H1 (cell line): Measurements from ENCODE around the gene PRKG2. TPM values are rescaled to one million over a fixed set of nuclear protein-coding genes. Genes with fewer than 3 reads are reported as not detected.

Experiments
- CTCF ChIA-PET: fragments of 300-600 bp; sonication (Branson Sonifier 250); formaldehyde crosslinking; loops from one replicate; lab custom pipeline; 2021; ENCODE audit not compliant: partially characterized antibody; lab: Charles Lee
- POLR2A ChIA-PET: fragments of 300-600 bp; sonication (Branson Sonifier 250); formaldehyde crosslinking; loops from one replicate; lab custom pipeline; 2021; ENCODE audit warnings: inconsistent platforms; ENCODE audit not compliant: partially characterized antibody; lab: Charles Lee
- DNase-seq, 2 experiments: peaks; one replicate each; pipeline versions ENCODE4 v3.0.0 to v3.0.0-alpha.2; 2010 to 2022; ENCODE audit warnings: low spot score in 2 of 2, low read depth in 1 of 2, mixed read lengths in 1 of 2
- FAIRE-seq: peaks from 2 replicates; lab custom pipeline; 2011; peaks lifted over from hg19 to GRCh38; lab: Jason Lieb, UNC
- H2AFZ ChIP-seq: 2 replicates; pipeline ENCODE4 v1.8.1; 2012; ENCODE audit warnings: low read length, inconsistent platforms
- H2AK5ac ChIP-seq: 2 replicates; pipeline ENCODE4 v1.6.1; 2013; ENCODE audit warnings: low read depth, low read length
- H2BK120ac ChIP-seq: replicated peaks from 2 replicates; pipeline ENCODE3; 2013; ENCODE audit warnings: low read depth, low read length, inconsistent platforms
- H2BK12ac ChIP-seq: 2 replicates; pipeline ENCODE4 v1.6.1; 2013; ENCODE audit warnings: low read depth, low read length
- H2BK15ac ChIP-seq: 2 replicates; pipeline ENCODE4 v1.6.1; 2013; ENCODE audit warnings: low read length
- H2BK20ac ChIP-seq: 2 replicates; pipeline ENCODE4 v1.6.1; 2013; ENCODE audit warnings: low read length
- H2BK5ac ChIP-seq: 2 replicates; pipeline ENCODE4 v1.6.1; 2013; ENCODE audit warnings: low read depth, low read length
- H3K14ac ChIP-seq: 2 replicates; pipeline ENCODE4 v1.6.1; 2013; ENCODE audit warnings: inconsistent platforms; ENCODE audit not compliant: insufficient read length
- H3K18ac ChIP-seq: 2 replicates; pipeline ENCODE4 v1.6.1; 2013; ENCODE audit warnings: low read length; ENCODE audit errors: extremely low read depth
- H3K23ac ChIP-seq: 2 replicates; pipeline ENCODE4 v1.6.1; 2013; ENCODE audit warnings: inconsistent platforms; ENCODE audit not compliant: insufficient read length
- H3K23me2 ChIP-seq: 2 replicates; pipeline ENCODE4 v1.6.1; 2013; ENCODE audit warnings: low read depth, low read length
- H3K27ac ChIP-seq: 2 replicates; pipeline ENCODE4 v1.6.1; 2011; ENCODE audit warnings: low read depth, low read length, inconsistent platforms
- H3K27me3 ChIP-seq, 4 experiments: replicated peaks in 1 of 4; 1 replicate in 1 of 4; 2 replicates in 3 of 4; pipeline versions ENCODE4 v1.6.1 to v1.8.1; 2011 to 2013; ENCODE audit warnings: low read length in 3 of 4, mild to moderate bottlenecking in 3 of 4, inconsistent platforms in 2 of 4, mixed read lengths in 2 of 4, moderate library complexity in 1 of 4; ENCODE audit not compliant: control insufficient read depth in 3 of 4, insufficient read depth in 3 of 4; ENCODE audit errors: extremely low read depth in 1 of 4
- H3K36me3 ChIP-seq, 4 experiments: 2 replicates each; pipeline versions ENCODE4 v1.6.1 to v1.8.1; 2011 to 2013; ENCODE audit warnings: mild to moderate bottlenecking in 4 of 4, low read length in 3 of 4, moderate library complexity in 2 of 4, control low read depth in 1 of 4, inconsistent platforms in 1 of 4; ENCODE audit not compliant: insufficient read depth in 4 of 4, control insufficient read depth in 2 of 4
- H3K4ac ChIP-seq: replicated peaks from 2 replicates; pipeline ENCODE3; 2013; ENCODE audit warnings: low read length, low read depth, mixed read lengths, inconsistent platforms; ENCODE audit not compliant: insufficient read length
- H3K4me1 ChIP-seq, 4 experiments: replicated peaks in 1 of 4; 1 replicate in 1 of 4; 2 replicates in 3 of 4; pipeline versions ENCODE4 v1.6.1 to v1.8.1; 2011 to 2013; ENCODE audit warnings: low read length in 3 of 4, inconsistent platforms in 2 of 4, mixed read lengths in 1 of 4; ENCODE audit not compliant: insufficient read depth in 4 of 4, control insufficient read depth in 3 of 4
- H3K4me2 ChIP-seq, 2 experiments: 2 replicates each; pipeline versions ENCODE4 v1.6.1 to v1.8.1; 2011 to 2013; ENCODE audit warnings: low read depth in 2 of 2, low read length in 2 of 2, control low read depth in 1 of 2, inconsistent platforms in 1 of 2, mild to moderate bottlenecking in 1 of 2; ENCODE audit not compliant: insufficient read depth in 1 of 2
- H3K4me3 ChIP-seq, 4 experiments: fragments of 200-600, 300-600 bp in 1 of 4; sonication (generic), shearing (Covaris generic), sonication (Bioruptor Twin) in 1 of 4; 2 replicates each; pipeline versions ENCODE4 v1.5.1 to v1.8.1; 2011 to 2016; ENCODE audit warnings: low read length in 4 of 4, low read depth in 3 of 4, control low read depth in 2 of 4, inconsistent platforms in 2 of 4, mild to moderate bottlenecking in 2 of 4, mixed read lengths in 1 of 4, moderate library complexity in 1 of 4; ENCODE audit not compliant: insufficient read depth in 2 of 4; ENCODE audit errors: extremely low read depth in 1 of 4
- H3K56ac ChIP-seq: replicated peaks from 2 replicates; pipeline ENCODE3; 2013; ENCODE audit warnings: low read depth, mild to moderate bottlenecking, mixed read lengths, low read length, inconsistent platforms; ENCODE audit not compliant: insufficient read length
- H3K79me1 ChIP-seq: 2 replicates; pipeline ENCODE4 v1.6.1; 2013; ENCODE audit warnings: low read depth, low read length, control low read depth
- H3K79me2 ChIP-seq, 2 experiments: 2 replicates each; pipeline versions ENCODE4 v1.6.1 to v1.8.1; 2012 to 2013; ENCODE audit warnings: low read length in 2 of 2, mild to moderate bottlenecking in 2 of 2, inconsistent platforms in 1 of 2; ENCODE audit not compliant: insufficient read depth in 2 of 2, control insufficient read depth in 1 of 2
- H3K9ac ChIP-seq, 4 experiments: replicated peaks in 1 of 4; 1 replicate in 1 of 4; 2 replicates in 3 of 4; pipeline versions ENCODE4 v1.6.1 to v1.8.1; 2011 to 2013; ENCODE audit warnings: low read depth in 3 of 4, low read length in 3 of 4, control low read depth in 2 of 4, mild to moderate bottlenecking in 2 of 4, moderate library complexity in 2 of 4, inconsistent platforms in 1 of 4; ENCODE audit errors: extremely low read depth in 1 of 4
- H3K9me3 ChIP-seq, 2 experiments: 2 replicates each; pipeline versions ENCODE4 v1.6.1 to v1.8.1; 2012 to 2013; ENCODE audit warnings: mild to moderate bottlenecking in 2 of 2, moderate library complexity in 2 of 2, control low read depth in 1 of 2, inconsistent platforms in 1 of 2, low read depth in 1 of 2, low read length in 1 of 2, mixed read lengths in 1 of 2; ENCODE audit not compliant: insufficient read depth in 2 of 2
- H4K20me1 ChIP-seq, 2 experiments: replicated peaks in 1 of 2; 2 replicates each; pipeline versions ENCODE3 to v1.8.1; 2011 to 2013; ENCODE audit warnings: inconsistent platforms in 2 of 2, low read length in 2 of 2, mild to moderate bottlenecking in 1 of 2; ENCODE audit not compliant: insufficient read depth in 2 of 2, control insufficient read depth in 1 of 2
- H4K5ac ChIP-seq: 2 replicates; pipeline ENCODE4 v1.6.1; 2013; ENCODE audit warnings: low read length, low read depth, mixed read lengths, inconsistent platforms; ENCODE audit not compliant: insufficient read length
- H4K8ac ChIP-seq: 2 replicates; pipeline ENCODE4 v1.8.0; 2013; ENCODE audit warnings: mild to moderate bottlenecking, moderate library complexity, low read length, inconsistent platforms; ENCODE audit not compliant: insufficient read depth; ENCODE audit errors: extremely low read depth
- H4K91ac ChIP-seq: replicated peaks from 2 replicates; pipeline ENCODE3; 2013; ENCODE audit warnings: low read length, mixed read lengths, inconsistent platforms; ENCODE audit not compliant: insufficient read length
- CBX5 ChIP-seq: fragments of 300-800, 300-1000 bp; sonication (generic); IDR thresholded peaks from 2 replicates; pipeline ENCODE4 v1.7.1; 2016; ENCODE audit warnings: antibody characterized with exemption, low read length, low read depth
- EP300 ChIP-seq, 2 experiments: IDR thresholded peaks; 1 replicate in 1 of 2; 2 replicates in 1 of 2; pipeline ENCODE4 v1.6.1; 2011 to 2012; ENCODE audit warnings: low read depth in 2 of 2, low read length in 2 of 2, mild to moderate bottlenecking in 2 of 2, borderline replicate concordance in 1 of 2, inconsistent platforms in 1 of 2, moderate library complexity in 1 of 2
- FOSL1 ChIP-seq: IDR thresholded peaks from 2 replicates; pipeline ENCODE4 v1.6.1; 2011; ENCODE audit warnings: mild to moderate bottlenecking, low read depth, low read length, moderate library complexity; ENCODE audit not compliant: insufficient read depth
- MAFK ChIP-seq: IDR thresholded peaks from 2 replicates; pipeline ENCODE4 v1.6.1; 2012; ENCODE audit warnings: low read depth, mild to moderate bottlenecking, improper control_type of control experiment, low read length
- NANOG ChIP-seq: IDR thresholded peaks from 2 replicates; pipeline ENCODE4 v1.6.1; 2011; ENCODE audit warnings: low read length, low read depth, mild to moderate bottlenecking, inconsistent platforms; ENCODE audit not compliant: insufficient read depth, poor library complexity, severe bottlenecking
- RAD21 ChIP-seq, 2 experiments: IDR thresholded peaks in 1 of 2; conservative IDR thresholded peaks in 1 of 2; 2 replicates each; pipeline ENCODE4 v1.6.1; 2011; ENCODE audit warnings: low read depth in 2 of 2, low read length in 2 of 2, improper control_type of control experiment in 1 of 2, inconsistent platforms in 1 of 2, mild to moderate bottlenecking in 1 of 2, moderate library complexity in 1 of 2
- RFX5 ChIP-seq: IDR thresholded peaks from 2 replicates; pipeline ENCODE4 v1.6.1; 2011; ENCODE audit warnings: low read depth, low read length, improper control_type of control experiment, borderline replicate concordance
- RXRA ChIP-seq: IDR thresholded peaks from 2 replicates; pipeline ENCODE4 v1.6.1; 2011; ENCODE audit warnings: low read depth, mild to moderate bottlenecking, low read length, moderate library complexity; ENCODE audit not compliant: insufficient read depth
- SAP30 ChIP-seq: fragments of 300-600 bp; sonication (generic); IDR thresholded peaks from 2 replicates; pipeline ENCODE4 v1.7.1; 2012; ENCODE audit warnings: low read length, moderate library complexity, mild to moderate bottlenecking, inconsistent platforms; ENCODE audit not compliant: insufficient read depth, insufficient replicate concordance
- TAF1 ChIP-seq: IDR thresholded peaks from 2 replicates; pipeline ENCODE4 v1.6.1; 2011; ENCODE audit warnings: mild to moderate bottlenecking, low read depth, low read length
- TCF12 ChIP-seq: IDR thresholded peaks from 2 replicates; pipeline ENCODE4 v1.6.1; 2011; ENCODE audit warnings: low read depth, mild to moderate bottlenecking, low read length
- ZNF274 ChIP-seq: IDR thresholded peaks from 2 replicates; pipeline ENCODE4 v1.7.0; 2012; ENCODE audit warnings: low read length, borderline replicate concordance; ENCODE audit errors: extremely low read depth
- WGBS, 2 experiments: shearing (Covaris generic) in 1 of 2; methylation state at CpG; one replicate each; pipeline versions ENCODE4 v1.1.6 to v1.1.7; 2013 to 2015; ENCODE audit warnings: low lambda C conversion rate in 2 of 2, mixed read lengths in 2 of 2, inconsistent platforms in 1 of 2, low coverage in 1 of 2, missing lambda C conversion rate in 1 of 2; ENCODE audit not compliant: insufficient replicate concordance in 2 of 2, insufficient coverage in 1 of 2, insufficient read length in 1 of 2; ENCODE audit errors: extremely low coverage in 1 of 2, missing lambda C conversion rate in 1 of 2; 5-methylcytosine and 5-hydroxymethylcytosine counted together
- polyA plus RNA-seq, 7 experiments: library from polyadenylated mRNA; depleted of rRNA in 3 of 7; stranded (reverse) in 5 of 7; unstranded in 2 of 7; fragments of >200 nt in 5 of 7; fragments of 200-250 nt in 2 of 7; gene quantifications; 1 replicate in 5 of 7; 2 replicates in 1 of 7; 4 replicates in 1 of 7; pipeline versions ENCODE4 v1.2.1 to v1.2.3, GENCODE V29; 2011 to 2013; ENCODE audit warnings: missing spikeins in 2 of 7, mixed read lengths in 2 of 7
- total RNA-seq: library from RNA; stranded (reverse); fragmentation: NEBNext Ultra II Directional; extraction: Animal tissue kit (Norgen Biotek cat#: 25700); gene quantifications from 2 replicates; pipeline ENCODE4 v1.2.1, GENCODE V29; 2021

PRKG2 gene
- total and polyA plus RNA-seq, 2 of the 8 experiments (the other 6 are each of a cell fraction or from before 2014, with no cell fraction given): 0.45 to 1.2 TPM

- DNase-seq: no peak
- Histone ChIP-seq H2BK5ac (no peak overlapping the region), H3K56ac (no peak overlapping the region), H3K14ac (no peak overlapping the region), H2BK20ac (no peak overlapping the region), H3K27ac (no peak overlapping the region), H3K27me3 (no peaks in the 10 kb centered on the region), H3K18ac (no peak overlapping the region), H4K8ac (no peak overlapping the region), H3K4me2 (no peak overlapping the region), H3K4me3 (no peak overlapping the region), H3K36me3 (no peaks in the 10 kb centered on the region), H3K4ac (no peak overlapping the region), H4K20me1 (no peaks in the 10 kb centered on the region), H3K9me3 (peaks cover 15 to 21% of the 10 kb centered on the region in 2 experiments), H2AFZ (no peak overlapping the region), H4K91ac (no peak overlapping the region), H3K4me1 (peaks cover 0 to 4% (median 1%) of the 10 kb centered on the region in 4 experiments; a peak in 2 of 7 replicates), H3K23me2 (no peaks in the 10 kb centered on the region), H2AK5ac (no peak overlapping the region), H4K5ac (no peak overlapping the region), H3K79me2 (no peaks in the 10 kb centered on the region), H3K79me1 (no peaks in the 10 kb centered on the region), H2BK15ac (no peak overlapping the region), H3K9ac (no peak overlapping the region), H2BK12ac (no peak overlapping the region), H3K23ac (no peak overlapping the region), H2BK120ac (no peak overlapping the region)
- ChIA-PET CTCF (no interaction called here), POLR2A (no interaction called here)
- WGBS, 2 experiments: 85% methylated on average over 6 of the region's 6 CpGs; no CpG with 5 or more reads in 1 of the 2 experiments
- TF ChIP-seq CBX5 (no peak), ZNF274 (no peak), EP300 (IDR thresholded peaks at IDR 0.05; ENCODE audit: borderline replicate concordance in 1 of 2, low read depth in 2 of 2, low read length in 2 of 2) (no peak), RXRA (no peak), NANOG (no peak), RAD21 (IDR thresholded peaks at IDR 0.05 in 1 of 2, conservative IDR thresholded peaks at IDR 0.05 in 1 of 2; ENCODE audit: low read depth in 2 of 2, low read length in 2 of 2) (no peak), TCF12 (no peak), MAFK (no peak), FOSL1 (no peak), RFX5 (no peak), SAP30 (no peak), TAF1 (no peak)
- no peak for FAIRE-seq
Measured at GRCh38 chr4:81227968-81228367, 12.9 kb upstream of the PRKG2 start.
